Measurements from ENCODE around the gene STK17B. TPM values are rescaled to one million over a fixed set of nuclear protein-coding genes. Genes with fewer than 3 reads are reported as not detected.
"Not testable (repeated sequence)": the region's sequence is repeated elsewhere in the genome, so short reads cannot be mapped to it uniquely, and the experiment has no call there.

STK17B gene
- total RNA-seq, 1 donor from 2014 or later = 89.3 TPM

DNA sequence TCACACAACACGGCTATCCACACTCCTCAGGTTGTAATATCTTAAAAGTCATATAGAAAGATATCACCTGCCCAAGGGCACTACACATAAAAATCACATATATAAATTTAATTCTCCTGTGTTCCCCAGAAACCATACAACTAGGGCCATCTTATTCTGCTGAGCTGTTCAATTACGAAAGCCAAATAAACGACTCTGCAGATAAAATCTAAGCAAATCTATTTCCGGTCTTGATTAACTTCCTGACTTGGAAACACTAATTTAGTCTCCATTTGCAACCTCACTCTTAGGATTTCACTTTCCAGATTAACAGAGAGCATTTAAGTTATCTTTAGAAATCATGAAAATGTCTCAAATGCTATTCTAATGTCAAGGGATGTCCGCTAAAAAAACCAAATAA, 23.9 kb upstream of the STK17B start:
- no peaks in the 10 kb centered on the region for H3K27me3 Mint-ChIP-seq (ENCODE audit: unreplicated experiment)
- H3K27ac Mint-ChIP-seq (ENCODE audit: unreplicated experiment) = no peak overlapping the region
- H3K4me1 Mint-ChIP-seq (ENCODE audit: unreplicated experiment) = no peaks in the 10 kb centered on the region
- no peak for DNase-seq (ENCODE audit: extremely low spot score, unreplicated experiment)
- TF ChIP-seq, protein P1, sequence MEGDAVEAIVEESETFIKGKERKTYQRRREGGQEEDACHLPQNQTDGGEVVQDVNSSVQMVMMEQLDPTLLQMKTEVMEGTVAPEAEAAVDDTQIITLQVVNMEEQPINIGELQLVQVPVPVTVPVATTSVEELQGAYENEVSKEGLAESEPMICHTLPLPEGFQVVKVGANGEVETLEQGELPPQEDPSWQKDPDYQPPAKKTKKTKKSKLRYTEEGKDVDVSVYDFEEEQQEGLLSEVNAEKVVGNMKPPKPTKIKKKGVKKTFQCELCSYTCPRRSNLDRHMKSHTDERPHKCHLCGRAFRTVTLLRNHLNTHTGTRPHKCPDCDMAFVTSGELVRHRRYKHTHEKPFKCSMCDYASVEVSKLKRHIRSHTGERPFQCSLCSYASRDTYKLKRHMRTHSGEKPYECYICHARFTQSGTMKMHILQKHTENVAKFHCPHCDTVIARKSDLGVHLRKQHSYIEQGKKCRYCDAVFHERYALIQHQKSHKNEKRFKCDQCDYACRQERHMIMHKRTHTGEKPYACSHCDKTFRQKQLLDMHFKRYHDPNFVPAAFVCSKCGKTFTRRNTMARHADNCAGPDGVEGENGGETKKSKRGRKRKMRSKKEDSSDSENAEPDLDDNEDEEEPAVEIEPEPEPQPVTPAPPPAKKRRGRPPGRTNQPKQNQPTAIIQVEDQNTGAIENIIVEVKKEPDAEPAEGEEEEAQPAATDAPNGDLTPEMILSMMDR (IDR thresholded peaks at IDR 0.05) = no peak
- H3K9me3 Mint-ChIP-seq (ENCODE audit: unreplicated experiment) = no peaks in the 10 kb centered on the region
- H3K36me3 Mint-ChIP-seq (ENCODE audit: unreplicated experiment) = peaks cover 8% of the 10 kb centered on the region
- H3K4me3 Mint-ChIP-seq (ENCODE audit: unreplicated experiment) = no peak overlapping the region

DNA sequence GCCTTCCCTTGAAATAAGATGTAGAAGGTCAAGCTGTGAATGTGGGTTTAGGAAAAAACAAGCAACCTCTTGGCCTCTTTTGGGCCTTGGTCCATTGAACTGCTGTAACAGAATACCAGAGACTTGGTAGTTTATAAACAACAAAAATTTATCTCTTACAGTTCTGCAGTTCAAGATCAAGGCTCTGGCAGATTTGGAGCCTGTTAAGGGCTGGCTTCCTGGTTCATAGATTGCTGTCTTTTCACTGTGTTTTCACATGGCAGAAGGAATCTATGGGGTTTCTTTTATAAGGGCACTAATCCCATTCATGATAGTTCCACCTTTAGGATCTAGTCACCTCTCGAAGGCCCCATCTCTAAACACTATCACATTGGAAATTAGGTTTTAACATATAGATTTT, 20.2 kb upstream of the STK17B start:
- no peaks in the 10 kb centered on the region for H3K27me3 Mint-ChIP-seq (ENCODE audit: unreplicated experiment)
- no peaks in the 10 kb centered on the region for H3K9me3 Mint-ChIP-seq (ENCODE audit: unreplicated experiment)
- DNase-seq (ENCODE audit: extremely low spot score, unreplicated experiment) = no peak
- TF ChIP-seq, protein P1 (IDR thresholded peaks at IDR 0.05) = no peak
- no peak overlapping the region for H3K4me3 Mint-ChIP-seq (ENCODE audit: unreplicated experiment)
- H3K27ac Mint-ChIP-seq (ENCODE audit: unreplicated experiment) = no peak overlapping the region
- H3K36me3 Mint-ChIP-seq (ENCODE audit: unreplicated experiment) = peaks cover 4% of the 10 kb centered on the region
- H3K4me1 Mint-ChIP-seq (ENCODE audit: unreplicated experiment) = no peaks in the 10 kb centered on the region

DNA sequence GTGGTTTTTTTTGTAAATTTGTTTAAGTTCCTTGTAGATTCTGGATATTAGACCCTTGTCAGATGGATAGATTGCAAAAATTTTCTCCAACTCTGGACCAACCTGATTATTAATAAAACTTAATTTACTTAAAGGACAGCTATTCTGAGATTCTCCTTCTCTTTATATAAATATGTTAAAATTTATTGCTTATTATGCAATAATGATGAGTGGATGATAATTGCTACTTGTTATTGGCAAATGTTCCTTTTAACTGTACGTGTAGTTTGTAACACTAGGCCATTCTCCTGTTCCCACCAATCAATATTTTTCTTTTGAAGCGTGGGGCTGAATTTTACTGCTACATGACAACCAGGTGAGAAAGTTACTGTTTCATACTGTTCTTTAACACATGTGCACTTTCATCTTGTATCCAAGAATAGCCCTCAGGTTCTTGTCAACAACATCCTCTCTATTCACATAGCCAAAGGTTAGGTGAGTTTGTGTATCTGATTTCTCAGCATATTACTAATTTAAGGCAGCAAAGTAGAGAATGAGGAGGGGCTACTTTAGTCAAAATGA, 16.6 kb upstream of the STK17B start:
- TF ChIP-seq, protein P1 (IDR thresholded peaks at IDR 0.05) = no peak
- no peaks in the 10 kb centered on the region for H3K27me3 Mint-ChIP-seq (ENCODE audit: unreplicated experiment)
- H3K9me3 Mint-ChIP-seq (ENCODE audit: unreplicated experiment) = no peaks in the 10 kb centered on the region
- no peaks in the 10 kb centered on the region for H3K36me3 Mint-ChIP-seq (ENCODE audit: unreplicated experiment)
- H3K27ac Mint-ChIP-seq (ENCODE audit: unreplicated experiment) = no peak overlapping the region
- DNase-seq (ENCODE audit: extremely low spot score, unreplicated experiment) = no peak
- H3K4me3 Mint-ChIP-seq (ENCODE audit: unreplicated experiment) = no peak overlapping the region
- H3K4me1 Mint-ChIP-seq (ENCODE audit: unreplicated experiment) = no peaks in the 10 kb centered on the region

DNA sequence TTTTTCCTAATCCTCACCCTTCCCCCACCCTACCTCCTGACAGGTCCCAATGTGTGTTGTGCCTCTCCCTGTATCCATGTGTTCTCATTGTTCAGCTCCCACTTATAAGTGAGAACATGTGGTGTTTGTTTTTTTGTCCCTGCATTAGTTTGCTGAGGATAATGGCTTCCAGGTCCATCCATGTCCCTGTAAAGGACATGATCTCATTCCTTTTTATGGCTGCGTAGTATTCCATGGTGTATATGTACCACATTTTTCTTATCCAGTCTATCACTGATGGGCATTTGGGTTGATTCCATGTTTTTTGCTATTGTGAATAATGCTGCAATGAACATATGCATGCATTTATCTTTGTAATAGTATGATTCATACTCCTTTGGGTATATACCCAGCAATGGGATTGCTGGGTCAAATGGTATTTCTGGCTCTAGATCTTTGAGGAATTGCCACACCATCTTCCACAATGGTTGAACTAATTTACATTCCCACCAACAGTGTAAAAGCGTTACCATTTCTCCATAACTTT, 15.9 kb upstream of the STK17B start:
- H3K9me3 Mint-ChIP-seq (ENCODE audit: unreplicated experiment); DNase-seq (ENCODE audit: extremely low spot score, unreplicated experiment); H3K27ac Mint-ChIP-seq (ENCODE audit: unreplicated experiment); H3K4me3 Mint-ChIP-seq (ENCODE audit: unreplicated experiment); H3K4me1 Mint-ChIP-seq (ENCODE audit: unreplicated experiment); H3K36me3 Mint-ChIP-seq (ENCODE audit: unreplicated experiment); H3K27me3 Mint-ChIP-seq (ENCODE audit: unreplicated experiment): not testable (repeated sequence)

DNA sequence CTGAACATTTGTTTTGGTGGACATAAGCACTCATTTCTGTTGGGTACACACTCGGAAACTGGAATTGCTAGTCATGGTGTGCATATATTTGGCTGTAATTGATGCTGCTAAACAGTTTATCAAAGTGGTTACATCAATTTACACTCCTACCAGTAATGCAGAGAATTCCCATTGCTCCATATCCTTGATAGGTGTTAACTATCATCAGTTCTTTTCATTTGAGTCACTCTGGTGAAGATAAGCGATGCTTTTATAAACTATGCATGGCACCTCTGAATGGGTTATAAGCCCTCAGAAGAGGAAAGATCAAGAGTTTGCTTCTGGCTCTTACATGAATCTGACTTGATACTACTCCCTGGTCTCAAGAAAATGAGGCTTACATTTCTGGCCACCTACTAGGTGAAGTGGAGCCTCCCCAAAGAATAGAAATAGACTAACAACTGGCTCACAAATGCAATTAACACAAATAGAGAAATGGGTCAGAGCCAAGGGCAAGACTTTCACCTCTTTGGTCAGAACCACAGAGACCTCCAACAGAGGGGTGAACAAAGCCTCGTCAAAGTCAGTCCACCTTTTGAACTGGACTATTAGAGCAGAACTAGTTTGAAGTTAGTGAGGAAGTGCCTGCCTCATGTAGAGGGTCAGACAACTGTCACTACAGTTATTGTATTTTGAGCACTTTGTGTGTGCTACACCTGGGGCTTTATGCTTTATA, 15.0 kb upstream of the STK17B start:
- Mint-ChIP-seq H3K27me3 (ENCODE audit: unreplicated experiment) (no peaks in the 10 kb centered on the region), H3K4me3 (ENCODE audit: unreplicated experiment) (no peak overlapping the region), H3K27ac (ENCODE audit: unreplicated experiment) (no peak overlapping the region), H3K4me1 (ENCODE audit: unreplicated experiment) (no peaks in the 10 kb centered on the region), H3K36me3 (ENCODE audit: unreplicated experiment) (no peaks in the 10 kb centered on the region), H3K9me3 (ENCODE audit: unreplicated experiment) (no peaks in the 10 kb centered on the region)
- no peak for DNase-seq (ENCODE audit: extremely low spot score, unreplicated experiment)
- TF ChIP-seq, protein P1 (IDR thresholded peaks at IDR 0.05) = no peak
